ENCODE measurements around the gene STAU1. TPM values are rescaled to one million over a fixed set of nuclear protein-coding genes. Genes with fewer than 3 reads are reported as not detected.

The STAU1 gene
- total RNA-seq, 1 experiment from 2014 or later, result 64.8 TPM

Other genes starting within 250 kb of the STAU1 start
- gene CSE1L, start 142.0 kb downstream of the STAU1 start, total RNA-seq (2014; rRNA removed), result 177 and 201 TPM in 2 replicates
- 40.0 and 43.9 TPM in 2 replicates for gene DDX27, start 31.1 kb upstream of the STAU1 start, total RNA-seq (2014; rRNA removed)
- gene ZNFX1, start 89.7 kb upstream of the STAU1 start, total RNA-seq (2014; rRNA removed), result 42.9 and 55.8 TPM in 2 replicates